AG20443 (cell line): Measurements from ENCODE around the gene MED15.

Experiments used
- DNase-seq: peaks from one replicate; pipeline ENCODE4 v3.0.0; 2012; ENCODE audit warnings: low spot score, mixed read lengths

The MED15 gene

GRCh38 chr22:20510811-20511577 lies 3.6 kb downstream of the MED15 start:
- DNase-seq, result no peak

GRCh38 chr22:20511578-20512229 lies 4.3 kb downstream of the MED15 start:
- DNase-seq, result no peak

DNA sequence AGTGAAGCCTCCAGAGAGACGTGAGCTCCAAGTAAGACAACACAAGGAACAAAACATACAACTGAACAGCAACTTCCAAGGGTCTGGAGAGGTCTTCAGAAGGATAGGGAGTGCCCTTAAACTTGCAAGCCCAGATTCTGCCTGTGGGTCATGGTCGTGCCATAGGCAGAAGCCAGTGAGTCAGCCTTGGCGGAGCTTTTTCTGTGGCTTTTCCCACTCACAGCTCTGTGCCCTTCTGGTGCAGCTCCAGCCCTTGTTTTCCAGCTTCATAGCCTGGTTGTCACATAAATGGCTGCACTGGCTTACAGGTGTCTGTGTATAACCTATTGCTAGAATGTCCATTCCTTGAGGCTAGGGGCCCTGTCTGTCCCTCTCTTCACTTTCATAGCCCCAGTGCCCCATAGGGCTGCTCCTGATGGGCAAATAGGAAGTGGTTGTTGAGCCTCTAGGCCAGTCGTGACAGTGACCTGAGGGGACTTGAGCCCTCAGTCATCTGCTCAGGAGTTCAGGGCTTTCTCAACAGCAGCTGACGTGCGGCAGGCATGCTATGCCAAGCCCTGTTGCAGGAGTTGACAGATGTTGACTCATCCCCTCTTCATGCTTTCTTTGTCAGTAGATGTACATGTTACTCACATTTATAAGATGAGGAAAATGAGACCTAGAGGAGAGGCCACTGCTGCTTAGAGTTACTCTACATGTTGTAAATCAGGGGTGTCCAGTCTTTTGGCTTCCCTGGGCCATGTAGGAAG lies 7.4 kb downstream of the MED15 start:
- DNase-seq, result peak; percentile 88

- DNase-seq, result no peak
Observed at GRCh38 chr22:20516399-20516798, 9.0 kb downstream of the MED15 start.

GRCh38 chr22:20517422-20517821 lies 10.0 kb downstream of the MED15 start:
- no peak for DNase-seq

GRCh38 chr22:20517841-20518592 lies 10.6 kb downstream of the MED15 start:
- DNase-seq, result no peak

- no peak for DNase-seq
Observed at GRCh38 chr22:20519558-20519957, 12.1 kb downstream of the MED15 start.

GRCh38 chr22:20520093-20520511 lies 12.7 kb downstream of the MED15 start:
- DNase-seq, result no peak

GRCh38 chr22:20522134-20523004 lies 15.0 kb downstream of the MED15 start:
- DNase-seq, result no peak

DNA sequence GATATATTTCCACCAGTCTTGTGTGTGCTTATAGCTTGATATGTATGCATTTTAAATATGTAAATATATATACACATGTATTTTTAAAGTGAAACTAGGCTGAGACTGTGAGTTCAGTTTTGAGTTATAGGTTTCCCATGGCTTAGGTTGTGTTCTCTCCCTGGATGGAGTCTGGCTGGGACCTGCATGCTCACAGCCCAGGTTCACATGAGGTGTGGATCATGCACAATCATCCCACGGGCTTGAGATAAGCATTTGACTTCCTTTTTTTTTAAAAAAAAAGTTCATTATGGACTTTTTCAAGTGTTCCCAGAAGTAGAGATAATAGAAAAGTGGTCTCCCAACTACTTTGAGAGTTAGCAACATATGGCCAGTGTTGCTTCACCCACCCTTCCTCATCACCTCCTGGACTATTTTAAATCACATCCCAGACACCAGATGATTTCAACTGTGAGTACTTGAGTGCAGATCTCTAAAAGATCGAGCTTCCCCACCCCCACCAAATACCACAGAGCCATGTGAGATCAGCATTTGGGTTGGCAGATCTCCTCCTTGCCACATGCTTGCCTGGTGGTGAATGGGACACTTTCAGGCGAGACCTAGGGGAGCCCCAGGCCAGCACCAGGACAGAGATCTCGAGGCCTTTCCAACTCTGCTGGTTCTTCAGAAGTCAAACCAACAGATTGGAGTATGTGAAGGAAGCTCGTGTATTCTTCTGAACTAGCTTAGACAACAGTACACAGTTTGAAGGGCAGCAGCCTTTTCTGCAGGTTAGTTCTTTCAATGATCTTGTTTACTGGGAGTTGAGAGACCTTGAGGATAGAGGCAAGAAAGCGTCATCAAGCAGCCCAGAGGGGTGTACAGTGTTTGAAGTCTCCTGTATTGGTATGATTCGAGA lies 15.9 kb downstream of the MED15 start:
- DNase-seq, result peak; percentile 74

DNA sequence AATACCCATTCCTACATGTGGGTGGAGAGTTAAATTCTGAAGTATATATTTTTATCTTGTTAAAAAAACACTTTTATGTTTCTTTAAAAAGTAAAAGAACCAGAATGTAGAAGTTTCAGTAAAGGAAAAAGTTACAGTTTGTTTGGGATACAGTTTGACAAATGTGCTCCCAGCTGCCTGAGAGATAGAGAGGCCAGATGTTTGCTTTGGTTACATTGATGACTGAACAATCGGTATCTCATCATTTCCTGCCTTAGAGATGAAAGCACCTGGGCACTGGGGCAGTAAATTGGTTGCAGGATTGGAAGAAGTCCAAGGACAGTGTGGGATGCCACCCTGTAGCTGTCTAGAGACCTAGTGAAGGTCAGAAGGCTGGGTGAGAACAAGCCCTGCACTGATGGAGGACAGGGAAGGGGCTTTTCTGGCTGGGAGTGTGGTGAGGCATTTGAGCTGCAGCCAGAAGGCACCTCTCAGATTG lies 16.6 kb downstream of the MED15 start:
- DNase-seq, result no peak

DNA sequence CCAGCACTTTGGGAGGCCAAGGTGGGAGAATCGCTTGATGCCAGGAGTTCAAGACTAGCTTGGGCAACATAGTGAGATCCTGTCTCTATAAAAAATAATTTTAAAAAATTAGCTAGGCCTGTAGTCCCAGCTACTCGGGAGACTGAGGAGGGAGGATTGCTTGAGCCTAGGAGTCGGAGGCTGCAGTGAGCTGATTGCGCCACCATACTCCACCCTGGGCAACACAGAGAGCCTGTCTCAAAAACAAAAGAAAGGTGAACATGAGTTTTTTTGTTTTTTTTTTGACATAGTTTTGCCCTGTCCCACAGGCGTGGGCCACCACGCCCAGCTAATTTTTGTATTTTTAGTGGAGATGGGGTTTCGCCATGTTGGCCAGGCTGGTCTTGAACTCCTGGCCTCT lies 17.6 kb downstream of the MED15 start:
- DNase-seq, result no peak

- no peak for DNase-seq
Observed at GRCh38 chr22:20526305-20526627, 18.9 kb downstream of the MED15 start.

GRCh38 chr22:20526628-20527355 lies 19.4 kb downstream of the MED15 start:
- peak; percentile 52 for DNase-seq

GRCh38 chr22:20528405-20528978 lies 21.1 kb downstream of the MED15 start:
- DNase-seq, result no peak

DNA sequence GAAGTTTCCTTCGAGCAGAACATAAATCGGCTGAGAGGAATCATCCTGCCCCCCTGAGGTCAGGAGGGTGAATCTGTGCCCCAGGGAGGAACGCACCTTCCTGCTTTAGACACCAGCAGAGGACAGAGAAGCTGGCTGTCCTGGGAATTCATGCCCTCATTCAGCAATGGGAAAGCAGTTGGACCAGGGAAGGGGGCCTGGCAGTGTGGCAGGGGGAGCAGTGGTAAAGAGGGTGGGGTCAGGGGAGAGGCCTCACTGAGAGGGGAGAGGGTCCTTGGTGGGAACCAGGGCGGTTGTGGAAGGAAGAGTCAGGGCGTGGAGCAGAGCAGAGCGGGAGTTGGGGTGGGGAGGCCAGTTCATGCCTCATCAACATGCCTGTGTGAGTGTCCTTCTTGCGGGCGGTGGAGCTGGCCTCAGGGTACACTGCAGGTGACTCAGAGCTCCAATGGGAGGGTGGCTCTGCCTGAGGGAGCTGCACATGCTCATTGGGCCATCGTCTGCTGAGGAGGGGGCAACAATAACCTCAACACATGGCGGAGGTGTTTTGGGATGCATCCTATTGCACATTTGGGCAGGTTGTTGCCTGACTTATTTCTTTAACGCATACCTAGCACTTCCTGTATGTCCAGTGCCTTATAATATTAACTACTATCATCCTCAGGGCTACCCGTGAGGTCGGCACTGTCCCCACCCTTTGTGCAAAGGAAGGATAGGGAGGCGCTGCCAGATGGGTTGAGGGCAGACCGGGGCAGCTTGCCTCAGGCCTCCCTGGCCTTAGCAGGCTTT lies 23.2 kb downstream of the MED15 start:
- DNase-seq, result peak; percentile 91

DNA sequence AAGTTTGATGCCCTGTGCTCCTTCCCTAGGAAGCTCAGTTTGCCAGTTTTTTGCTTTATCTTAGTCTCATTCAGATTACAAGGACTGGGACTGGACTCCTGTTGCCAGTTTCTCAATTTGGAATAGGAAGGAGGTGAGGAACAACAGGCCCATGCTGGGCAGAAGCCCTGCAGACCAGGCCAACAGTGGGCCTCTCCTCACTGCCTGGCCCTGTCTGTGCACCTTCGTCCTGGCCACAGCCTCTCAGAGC lies 23.7 kb downstream of the MED15 start:
- DNase-seq, result no peak

GRCh38 chr22:20531404-20532201 lies 24.2 kb downstream of the MED15 start:
- peak; percentile 91 for DNase-seq
